SJSA1 (cell line): ENCODE results near the gene CHST11. TPM values are rescaled to one million over a fixed set of nuclear protein-coding genes. Genes with fewer than 3 reads are reported as not detected.

Experiments
- DNase-seq, 2 experiments: peaks; one replicate each; pipeline ENCODE4 v3.0.0-alpha.2; 2015 to 2020; ENCODE audit warnings: low spot score in 2 of 2, low read depth in 1 of 2
- H3K27ac ChIP-seq: fragments of 250-450 bp; sonication (Bioruptor Pico); 2 replicates; pipeline ENCODE4 v1.5.1; 2020; ENCODE audit warnings: mild to moderate bottlenecking, moderate library complexity
- H3K27me3 ChIP-seq: fragments of 250-450 bp; sonication (Bioruptor Pico); replicated peaks from 2 replicates; pipeline ENCODE4 v1.5.1; 2020; ENCODE audit warnings: mild to moderate bottlenecking, moderate library complexity
- H3K36me3 ChIP-seq: fragments of 250-450 bp; sonication (Bioruptor Pico); 2 replicates; pipeline ENCODE4 v1.5.1; 2020; ENCODE audit warnings: mild to moderate bottlenecking
- H3K4me1 ChIP-seq: fragments of 250-450 bp; sonication (Bioruptor Pico); replicated peaks from 2 replicates; pipeline ENCODE4 v1.6.1; 2021; ENCODE audit warnings: mild to moderate bottlenecking
- H3K4me3 ChIP-seq: fragments of 250-450 bp; sonication (Bioruptor Pico); 2 replicates; pipeline ENCODE4 v1.5.1; 2020; ENCODE audit warnings: mild to moderate bottlenecking
- H3K9me3 ChIP-seq: fragments of 250-450 bp; sonication (Bioruptor Pico); replicated peaks from 2 replicates; pipeline ENCODE4 v1.5.1; 2020; ENCODE audit warnings: mild to moderate bottlenecking
- total RNA-seq: library from RNA; depleted of rRNA; stranded (reverse); fragments of >200 nt; shearing (Covaris generic); gene quantifications from 2 replicates; pipeline ENCODE4 v1.2.3, GENCODE V29; 2014

The CHST11 gene
- total RNA-seq, 1 experiment from 2014 or later = 0.71 TPM

GRCh38 chr12:104720339-104721038 lies 263.7 kb downstream of the CHST11 start:
- H3K27me3 ChIP-seq = no peaks in the 10 kb centered on the region
- no peaks in the 10 kb centered on the region for H3K9me3 ChIP-seq
- no peak overlapping the region for H3K27ac ChIP-seq
- no peaks in the 10 kb centered on the region for H3K4me1 ChIP-seq
- no peak overlapping the region for H3K4me3 ChIP-seq
- no peak for DNase-seq
- H3K36me3 ChIP-seq = no peaks in the 10 kb centered on the region

GRCh38 chr12:104721039-104721405 lies 264.3 kb downstream of the CHST11 start:
- Histone ChIP-seq H3K4me3 (no peak overlapping the region), H3K27me3 (no peaks in the 10 kb centered on the region), H3K27ac (no peak overlapping the region), H3K9me3 (no peaks in the 10 kb centered on the region), H3K36me3 (no peaks in the 10 kb centered on the region), H3K4me1 (no peaks in the 10 kb centered on the region)
- no peak for DNase-seq

GRCh38 chr12:104721936-104722335 lies 265.2 kb downstream of the CHST11 start:
- no peak for DNase-seq
- no peaks in the 10 kb centered on the region for H3K36me3 ChIP-seq
- no peaks in the 10 kb centered on the region for H3K27me3 ChIP-seq
- H3K27ac ChIP-seq = no peak overlapping the region
- no peak overlapping the region for H3K4me3 ChIP-seq
- H3K9me3 ChIP-seq = no peaks in the 10 kb centered on the region
- no peaks in the 10 kb centered on the region for H3K4me1 ChIP-seq

GRCh38 chr12:104722601-104723534 lies 266.1 kb downstream of the CHST11 start:
- DNase-seq = no peak
- Histone ChIP-seq H3K27me3 (no peaks in the 10 kb centered on the region), H3K36me3 (no peaks in the 10 kb centered on the region), H3K27ac (no peak overlapping the region), H3K4me1 (no peaks in the 10 kb centered on the region), H3K9me3 (no peaks in the 10 kb centered on the region), H3K4me3 (no peak overlapping the region)

- H3K4me3 ChIP-seq = no peak overlapping the region
- H3K9me3 ChIP-seq = no peaks in the 10 kb centered on the region
- no peak for DNase-seq
- H3K4me1 ChIP-seq = no peaks in the 10 kb centered on the region
- H3K27ac ChIP-seq = no peak overlapping the region
- H3K27me3 ChIP-seq = no peaks in the 10 kb centered on the region
- H3K36me3 ChIP-seq = no peaks in the 10 kb centered on the region
Observed at GRCh38 chr12:104723895-104724294, 267.1 kb downstream of the CHST11 start.

- H3K9me3 ChIP-seq = no peaks in the 10 kb centered on the region
- no peak for DNase-seq
- H3K36me3 ChIP-seq = no peaks in the 10 kb centered on the region
- no peaks in the 10 kb centered on the region for H3K27me3 ChIP-seq
- H3K4me1 ChIP-seq = no peaks in the 10 kb centered on the region
- H3K27ac ChIP-seq = no peak overlapping the region
- no peak overlapping the region for H3K4me3 ChIP-seq
Observed at GRCh38 chr12:104724992-104725585, 268.3 kb downstream of the CHST11 start.

- no peak overlapping the region for H3K4me3 ChIP-seq
- H3K27ac ChIP-seq = no peak overlapping the region
- H3K36me3 ChIP-seq = no peaks in the 10 kb centered on the region
- no peaks in the 10 kb centered on the region for H3K9me3 ChIP-seq
- DNase-seq = no peak
- no peaks in the 10 kb centered on the region for H3K27me3 ChIP-seq
- H3K4me1 ChIP-seq = no peaks in the 10 kb centered on the region
Observed at GRCh38 chr12:104725610-104726009, 268.9 kb downstream of the CHST11 start.

- no peaks in the 10 kb centered on the region for H3K4me1 ChIP-seq
- H3K4me3 ChIP-seq = no peak overlapping the region
- H3K27ac ChIP-seq = no peak overlapping the region
- H3K36me3 ChIP-seq = no peaks in the 10 kb centered on the region
- H3K9me3 ChIP-seq = no peaks in the 10 kb centered on the region
- no peaks in the 10 kb centered on the region for H3K27me3 ChIP-seq
- DNase-seq = no peak
Observed at GRCh38 chr12:104727726-104728465, 271.1 kb downstream of the CHST11 start.

- Histone ChIP-seq H3K9me3 (no peaks in the 10 kb centered on the region), H3K4me1 (no peaks in the 10 kb centered on the region), H3K27me3 (no peaks in the 10 kb centered on the region), H3K36me3 (no peaks in the 10 kb centered on the region), H3K4me3 (no peak overlapping the region), H3K27ac (no peak overlapping the region)
- no peak for DNase-seq
Observed at GRCh38 chr12:104729091-104729490, 272.3 kb downstream of the CHST11 start.

GRCh38 chr12:104729610-104730446 lies 273.1 kb downstream of the CHST11 start:
- H3K27me3 ChIP-seq = no peaks in the 10 kb centered on the region
- no peaks in the 10 kb centered on the region for H3K4me1 ChIP-seq
- H3K4me3 ChIP-seq = no peak overlapping the region
- no peaks in the 10 kb centered on the region for H3K36me3 ChIP-seq
- no peak overlapping the region for H3K27ac ChIP-seq
- no peaks in the 10 kb centered on the region for H3K9me3 ChIP-seq
- no peak for DNase-seq

- H3K9me3 ChIP-seq = no peaks in the 10 kb centered on the region
- no peak for DNase-seq
- no peak overlapping the region for H3K4me3 ChIP-seq
- H3K27me3 ChIP-seq = no peaks in the 10 kb centered on the region
- no peaks in the 10 kb centered on the region for H3K4me1 ChIP-seq
- no peaks in the 10 kb centered on the region for H3K36me3 ChIP-seq
- no peak overlapping the region for H3K27ac ChIP-seq
Observed at GRCh38 chr12:104730763-104731162, 274.0 kb downstream of the CHST11 start.

GRCh38 chr12:104733717-104734175 lies 277.0 kb downstream of the CHST11 start:
- no peak for DNase-seq
- H3K4me3 ChIP-seq = no peak overlapping the region
- H3K27ac ChIP-seq = no peak overlapping the region
- H3K4me1 ChIP-seq = no peaks in the 10 kb centered on the region
- no peaks in the 10 kb centered on the region for H3K27me3 ChIP-seq
- H3K36me3 ChIP-seq = no peaks in the 10 kb centered on the region
- no peaks in the 10 kb centered on the region for H3K9me3 ChIP-seq
